BE2C (cell line): ENCODE results near the gene MAP4.

ENCODE experiments used
- DNase-seq: peaks from one replicate; pipeline ENCODE4 v3.0.0-alpha.2; 2020
- H3K27me3 ChIP-seq: fragments of 250-450 bp; sonication (Bioruptor Pico); 2 replicates; pipeline ENCODE4 v1.5.1; 2020; ENCODE audit warnings: mild to moderate bottlenecking
- H3K36me3 ChIP-seq: fragments of 250-450 bp; sonication (Bioruptor Pico); 2 replicates; pipeline ENCODE4 v1.5.1; 2020; ENCODE audit warnings: mild to moderate bottlenecking
- H3K4me1 ChIP-seq: fragments of 250-450 bp; sonication (Bioruptor Pico); 2 replicates; pipeline ENCODE4 v1.5.1; 2020
- H3K4me3 ChIP-seq: 2 replicates; pipeline ENCODE4 v1.5.1; 2011; ENCODE audit warnings: low read depth, low read length
- H3K9me3 ChIP-seq: fragments of 250-450 bp; sonication (Bioruptor Pico); 2 replicates; pipeline ENCODE4 v1.5.1; 2020
- TF ChIP-seq, protein P1 (sequence below): IDR thresholded peaks from 2 replicates; pipeline ENCODE4 v1.5.1; 2012; ENCODE audit warnings: mild to moderate bottlenecking, low read depth, low read length

Gene MAP4

DNA sequence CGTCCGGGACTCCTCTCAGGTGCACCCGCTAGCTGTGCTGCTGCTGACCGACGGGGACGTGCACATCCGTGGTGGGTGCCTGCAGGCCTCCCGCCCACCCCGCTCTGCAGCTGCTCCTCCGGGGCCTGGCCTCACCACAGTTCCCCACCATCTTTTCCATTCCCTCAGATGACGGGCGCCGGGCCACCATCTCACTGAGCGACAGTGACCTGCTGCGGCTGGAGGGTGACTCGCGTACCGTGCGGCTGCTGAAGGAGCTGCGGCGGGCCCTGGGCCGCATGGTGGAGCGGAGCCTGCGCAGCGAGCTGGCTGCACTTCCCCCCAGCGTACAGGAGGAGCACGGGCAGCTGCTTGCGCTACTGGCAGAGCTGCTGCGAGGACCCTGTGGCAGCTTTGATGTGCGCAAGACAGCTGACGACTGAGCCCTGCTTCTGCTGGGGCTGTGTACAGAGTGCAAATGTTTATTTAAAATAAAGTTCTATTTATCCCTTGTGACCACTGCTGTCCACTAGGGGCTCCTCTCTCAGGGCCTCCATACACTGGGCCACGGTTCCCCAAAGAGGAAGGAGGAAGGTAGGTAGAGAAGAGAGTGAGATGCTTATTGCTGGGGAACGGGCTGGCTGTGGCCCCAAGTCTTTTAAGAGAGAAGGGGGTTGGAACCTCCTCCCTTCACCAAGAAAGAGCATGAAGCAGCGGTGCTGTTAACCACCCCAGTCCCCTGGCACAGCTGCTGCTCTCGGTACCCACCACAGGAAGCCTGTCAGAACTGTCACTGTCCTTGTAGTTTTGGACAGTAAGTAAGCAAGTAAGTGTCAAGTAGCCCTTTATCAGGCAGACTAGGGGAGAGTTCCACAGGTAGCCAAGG lies 166.3 kb downstream of the MAP4 start:
- Histone ChIP-seq H3K4me3 (no peak overlapping the region), H3K36me3 (peaks cover 47% of the 10 kb centered on the region), H3K9me3 (no peaks in the 10 kb centered on the region), H3K4me1 (no peaks in the 10 kb centered on the region), H3K27me3 (no peaks in the 10 kb centered on the region)
- TF ChIP-seq, protein P1, sequence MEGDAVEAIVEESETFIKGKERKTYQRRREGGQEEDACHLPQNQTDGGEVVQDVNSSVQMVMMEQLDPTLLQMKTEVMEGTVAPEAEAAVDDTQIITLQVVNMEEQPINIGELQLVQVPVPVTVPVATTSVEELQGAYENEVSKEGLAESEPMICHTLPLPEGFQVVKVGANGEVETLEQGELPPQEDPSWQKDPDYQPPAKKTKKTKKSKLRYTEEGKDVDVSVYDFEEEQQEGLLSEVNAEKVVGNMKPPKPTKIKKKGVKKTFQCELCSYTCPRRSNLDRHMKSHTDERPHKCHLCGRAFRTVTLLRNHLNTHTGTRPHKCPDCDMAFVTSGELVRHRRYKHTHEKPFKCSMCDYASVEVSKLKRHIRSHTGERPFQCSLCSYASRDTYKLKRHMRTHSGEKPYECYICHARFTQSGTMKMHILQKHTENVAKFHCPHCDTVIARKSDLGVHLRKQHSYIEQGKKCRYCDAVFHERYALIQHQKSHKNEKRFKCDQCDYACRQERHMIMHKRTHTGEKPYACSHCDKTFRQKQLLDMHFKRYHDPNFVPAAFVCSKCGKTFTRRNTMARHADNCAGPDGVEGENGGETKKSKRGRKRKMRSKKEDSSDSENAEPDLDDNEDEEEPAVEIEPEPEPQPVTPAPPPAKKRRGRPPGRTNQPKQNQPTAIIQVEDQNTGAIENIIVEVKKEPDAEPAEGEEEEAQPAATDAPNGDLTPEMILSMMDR, result peak; percentile 46
- peak; percentile 19 for DNase-seq

DNA sequence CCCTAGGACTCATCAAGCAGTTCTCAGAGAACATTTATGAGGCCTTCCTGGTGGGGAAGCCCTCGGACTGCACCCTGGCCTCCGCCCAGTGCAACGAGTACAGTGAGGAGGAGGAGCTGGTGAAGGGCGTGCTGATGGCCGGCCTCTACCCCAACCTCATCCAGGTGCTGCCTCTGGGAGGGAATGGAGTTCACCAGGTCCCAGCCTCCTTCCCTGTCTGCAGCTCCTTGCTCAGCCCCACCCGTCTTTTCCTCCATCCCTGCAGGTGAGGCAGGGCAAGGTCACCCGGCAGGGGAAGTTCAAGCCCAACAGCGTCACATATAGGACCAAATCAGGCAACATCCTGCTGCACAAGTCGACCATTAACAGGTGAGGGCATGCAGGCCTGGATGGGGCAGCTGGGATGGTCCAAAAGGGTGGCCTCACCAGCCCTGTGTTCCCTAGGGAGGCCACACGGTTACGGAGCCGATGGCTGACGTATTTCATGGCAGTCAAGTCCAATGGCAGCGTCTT lies 167.0 kb downstream of the MAP4 start:
- H3K36me3 ChIP-seq, result peaks cover 54% of the 10 kb centered on the region
- H3K4me1 ChIP-seq, result no peaks in the 10 kb centered on the region
- no peak for DNase-seq
- no peaks in the 10 kb centered on the region for H3K9me3 ChIP-seq
- TF ChIP-seq, protein P1, result no peak
- no peaks in the 10 kb centered on the region for H3K27me3 ChIP-seq
- H3K4me3 ChIP-seq, result no peak overlapping the region

DNA sequence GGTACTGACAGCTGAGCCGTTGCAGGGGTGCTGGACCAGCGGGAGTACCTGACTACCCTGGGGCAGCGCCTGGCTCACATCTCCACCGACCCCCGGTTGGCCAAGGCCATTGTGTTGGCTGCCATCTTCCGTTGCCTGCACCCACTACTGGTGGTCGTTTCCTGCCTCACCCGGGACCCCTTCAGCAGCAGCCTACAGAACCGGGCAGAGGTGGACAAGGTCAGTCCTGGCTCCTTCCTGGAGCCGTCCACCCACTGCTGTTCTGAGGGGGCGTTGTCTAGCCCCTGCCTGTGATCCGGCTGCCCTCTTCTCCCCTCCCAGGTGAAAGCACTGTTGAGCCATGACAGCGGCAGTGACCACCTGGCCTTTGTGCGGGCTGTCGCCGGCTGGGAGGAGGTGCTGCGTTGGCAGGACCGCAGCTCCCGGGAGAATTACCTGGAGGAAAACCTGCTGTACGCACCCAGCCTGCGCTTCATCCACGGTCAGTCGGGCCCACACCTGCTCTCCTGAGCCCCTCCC lies 167.6 kb downstream of the MAP4 start:
- Histone ChIP-seq H3K36me3 (peaks cover 60% of the 10 kb centered on the region), H3K4me1 (no peaks in the 10 kb centered on the region), H3K9me3 (no peaks in the 10 kb centered on the region), H3K27me3 (no peaks in the 10 kb centered on the region), H3K4me3 (no peak overlapping the region)
- TF ChIP-seq, protein P1, result no peak
- no peak for DNase-seq

DNA sequence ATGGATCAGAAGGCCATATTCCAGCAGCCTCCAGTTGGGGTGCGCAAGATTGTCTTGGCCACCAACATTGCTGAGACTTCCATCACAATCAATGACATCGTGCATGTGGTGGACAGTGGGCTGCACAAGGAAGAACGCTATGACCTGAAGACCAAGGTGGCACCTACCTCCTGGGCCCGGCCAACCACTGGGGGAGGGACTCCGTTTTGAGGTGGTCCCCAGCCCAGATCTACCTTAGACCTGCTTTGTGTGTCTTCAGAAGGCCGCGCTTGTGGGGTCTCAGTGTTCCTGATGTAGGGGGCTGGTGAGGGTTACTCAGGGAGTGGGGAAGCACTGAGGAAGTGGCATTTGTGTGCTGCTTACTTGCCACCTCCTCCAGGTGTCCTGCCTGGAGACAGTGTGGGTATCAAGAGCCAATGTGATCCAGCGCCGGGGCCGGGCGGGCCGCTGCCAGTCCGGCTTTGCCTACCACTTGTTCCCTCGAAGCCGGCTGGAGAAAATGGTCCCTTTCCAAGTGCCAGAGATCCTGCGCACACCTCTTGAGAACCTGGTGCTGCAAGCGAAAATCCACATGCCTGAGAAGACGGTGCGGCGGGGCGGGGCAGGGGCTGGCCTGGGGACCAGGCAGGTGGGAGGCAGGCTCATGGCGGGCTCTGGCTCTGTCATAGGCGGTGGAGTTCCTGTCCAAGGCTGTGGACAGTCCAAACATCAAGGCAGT lies 168.3 kb downstream of the MAP4 start:
- peaks cover 67% of the 10 kb centered on the region for H3K36me3 ChIP-seq

DNA sequence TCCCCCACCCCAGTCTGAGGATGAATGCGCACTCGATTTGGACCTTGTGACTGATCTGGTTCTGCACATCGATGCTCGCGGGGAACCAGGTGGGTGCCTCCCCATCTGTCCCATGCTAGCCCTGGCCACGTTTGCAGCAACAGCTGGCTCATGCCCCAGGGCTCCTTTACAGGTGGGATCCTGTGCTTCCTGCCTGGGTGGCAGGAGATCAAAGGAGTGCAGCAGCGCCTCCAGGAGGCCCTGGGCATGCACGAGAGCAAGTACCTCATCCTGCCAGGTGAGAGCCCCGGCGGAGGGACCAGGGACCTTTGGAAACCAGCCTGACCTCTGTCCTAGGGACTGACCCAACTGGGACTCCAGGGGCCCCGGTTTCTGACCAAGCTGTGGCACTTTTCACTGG lies 169.0 kb downstream of the MAP4 start:
- H3K4me3 ChIP-seq, result no peak overlapping the region
- no peaks in the 10 kb centered on the region for H3K4me1 ChIP-seq
- no peak for DNase-seq
- H3K36me3 ChIP-seq, result peaks cover 70% of the 10 kb centered on the region
- H3K9me3 ChIP-seq, result no peaks in the 10 kb centered on the region
- TF ChIP-seq, protein P1, result no peak
- H3K27me3 ChIP-seq, result no peaks in the 10 kb centered on the region

More for the DNA sequence above, 168.3 kb downstream of the MAP4 start:
- Histone ChIP-seq H3K9me3 (no peaks in the 10 kb centered on the region), H3K4me1 (no peaks in the 10 kb centered on the region), H3K4me3 (no peak overlapping the region), H3K27me3 (no peaks in the 10 kb centered on the region)
- TF ChIP-seq, protein P1, result no peak
- no peak for DNase-seq
